Activated CD8-positive, alpha-beta T cell treated with anti-CD3 and anti-CD28 coated beads for 36 hours (primary cell): ENCODE measurements around the gene PXN. TPM values are rescaled to one million over a fixed set of nuclear protein-coding genes. Genes with fewer than 3 reads are reported as not detected.
"Not testable (repeated sequence)": the region's sequence is repeated elsewhere in the genome, so short reads cannot be mapped to it uniquely, and the experiment has no call there.

ENCODE experiments used
- ATAC-seq: fragments of 200-7000 bp; cut with Tn5 transposase; one replicate; pipeline ENCODE4 v1.10.0; 2021; ENCODE audit warnings: mild to moderate bottlenecking, moderate library complexity
- CTCF ChIA-PET: fragments of 350-600 bp; sonication (Branson Sonifier 250); formaldehyde crosslinking; loops from one replicate; lab custom pipeline; 2021; ENCODE audit warnings: antibody characterized with exemption; lab: Charles Lee
- POLR2A ChIA-PET: fragments of 350-600 bp; sonication (Branson Sonifier 250); formaldehyde crosslinking; loops from one replicate; lab custom pipeline; 2021; ENCODE audit warnings: antibody characterized with exemption; lab: Charles Lee
- DNase-seq: peaks from one replicate; pipeline ENCODE4 v3.0.0-alpha.2; 2020
- H3K27ac Mint-ChIP-seq: one replicate; pipeline ENCODE4 v1.8.0; 2021; ENCODE audit warnings: mild to moderate bottlenecking, mixed read lengths
- H3K27me3 Mint-ChIP-seq: one replicate; pipeline ENCODE4 v1.8.0; 2021; ENCODE audit warnings: mixed read lengths
- H3K36me3 Mint-ChIP-seq: one replicate; pipeline ENCODE4 v1.8.0; 2021; ENCODE audit warnings: low read depth, mixed read lengths
- H3K4me1 Mint-ChIP-seq: one replicate; pipeline ENCODE4 v1.8.0; 2021; ENCODE audit warnings: low read depth, mixed read lengths
- H3K4me3 Mint-ChIP-seq: one replicate; pipeline ENCODE4 v1.8.0; 2021; ENCODE audit warnings: mild to moderate bottlenecking, moderate library complexity, mixed read lengths
- H3K9me3 Mint-ChIP-seq: one replicate; pipeline ENCODE4 v1.8.0; 2021; ENCODE audit warnings: mixed read lengths
- intact Hi-C: fragments of 100-400 bp; cut with micrococcal nuclease; formaldehyde crosslinking; loops from one replicate; pipeline ENCODE4 v1.10.0; 2022
- total RNA-seq, 2 experiments: library from RNA; stranded (reverse); gene quantifications; one replicate each; pipeline ENCODE4 v1.2.3, GENCODE V29; 2021
- TF ChIP-seq, protein P1 (sequence below): fragments of 200-600 bp; IDR thresholded peaks from one replicate; pipeline ENCODE4 v1.8.0; 2022; ENCODE audit warnings: antibody characterized with exemption, mild to moderate bottlenecking

The PXN gene
- total RNA-seq, 2 experiments from 2014 or later: 40.2 to 45.3 TPM

DNA sequence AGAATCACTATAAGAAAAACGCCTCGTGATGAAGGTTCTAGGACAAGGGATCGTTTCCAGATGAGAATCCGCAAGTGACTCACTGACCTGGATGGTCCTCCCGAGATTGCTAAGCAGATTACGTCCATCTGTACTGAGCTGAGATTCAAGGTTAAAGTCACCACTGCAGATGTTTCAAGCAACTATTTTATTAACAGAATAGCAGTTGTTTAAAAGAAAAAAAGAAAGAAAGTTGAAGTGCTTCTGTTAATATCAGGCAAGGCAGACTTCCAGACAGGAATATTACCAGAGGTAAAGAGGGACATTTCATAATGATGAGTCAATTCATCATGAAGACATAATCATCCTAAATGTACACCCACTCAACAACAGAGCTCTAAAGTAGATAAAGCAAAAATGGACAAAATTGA is 17.9 kb downstream of the PXN start:
- intact Hi-C loops: no loop called here
- H3K27ac Mint-ChIP-seq: no peak overlapping the region
- ATAC-seq (no peak), DNase-seq (no peak)
- POLR2A ChIA-PET: interaction anchor here (0.9 to 11.7 kb wide), 8 partner anchors 10 to 44 kb away, joined by 3 to 136 read pairs (median 5); partner anchors contain the start of genes PXN, RNU4-1 and RNU4-2
- CTCF ChIA-PET: interaction anchor here (0.8 to 25.9 kb wide), 7 partner anchors 10 to 183 kb away, joined by 3 to 749 read pairs (median 5); partner anchors contain the start of genes PXN and SIRT4
- no peaks in the 10 kb centered on the region for H3K27me3 Mint-ChIP-seq
- no peak overlapping the region for H3K4me3 Mint-ChIP-seq
- peaks cover 5% of the 10 kb centered on the region for H3K36me3 Mint-ChIP-seq
- TF ChIP-seq, protein P1, sequence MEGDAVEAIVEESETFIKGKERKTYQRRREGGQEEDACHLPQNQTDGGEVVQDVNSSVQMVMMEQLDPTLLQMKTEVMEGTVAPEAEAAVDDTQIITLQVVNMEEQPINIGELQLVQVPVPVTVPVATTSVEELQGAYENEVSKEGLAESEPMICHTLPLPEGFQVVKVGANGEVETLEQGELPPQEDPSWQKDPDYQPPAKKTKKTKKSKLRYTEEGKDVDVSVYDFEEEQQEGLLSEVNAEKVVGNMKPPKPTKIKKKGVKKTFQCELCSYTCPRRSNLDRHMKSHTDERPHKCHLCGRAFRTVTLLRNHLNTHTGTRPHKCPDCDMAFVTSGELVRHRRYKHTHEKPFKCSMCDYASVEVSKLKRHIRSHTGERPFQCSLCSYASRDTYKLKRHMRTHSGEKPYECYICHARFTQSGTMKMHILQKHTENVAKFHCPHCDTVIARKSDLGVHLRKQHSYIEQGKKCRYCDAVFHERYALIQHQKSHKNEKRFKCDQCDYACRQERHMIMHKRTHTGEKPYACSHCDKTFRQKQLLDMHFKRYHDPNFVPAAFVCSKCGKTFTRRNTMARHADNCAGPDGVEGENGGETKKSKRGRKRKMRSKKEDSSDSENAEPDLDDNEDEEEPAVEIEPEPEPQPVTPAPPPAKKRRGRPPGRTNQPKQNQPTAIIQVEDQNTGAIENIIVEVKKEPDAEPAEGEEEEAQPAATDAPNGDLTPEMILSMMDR: no peak
- peaks cover 64% of the 10 kb centered on the region for H3K4me1 Mint-ChIP-seq
- no peaks in the 10 kb centered on the region for H3K9me3 Mint-ChIP-seq

GRCh38 chr12:120247183-120247582 is 18.3 kb downstream of the PXN start:
- intact Hi-C loops: no loop called here
- Mint-ChIP-seq H3K4me3 (no peak overlapping the region), H3K4me1 (peaks cover 62% of the 10 kb centered on the region)

GRCh38 chr12:120246705-120247104 is 18.8 kb downstream of the PXN start:
- H3K36me3 Mint-ChIP-seq, H3K27me3 Mint-ChIP-seq, DNase-seq, H3K9me3 Mint-ChIP-seq, H3K4me3 Mint-ChIP-seq, intact Hi-C loops, ATAC-seq, H3K27ac Mint-ChIP-seq: not testable (repeated sequence)
- ChIA-PET POLR2A (interaction anchor here (4.9 to 11.7 kb wide), 2 partner anchors 16 to 45 kb away, joined by 31 to 136 read pairs; partner anchors contain the start of genes RNU4-1 and RNU4-2), CTCF (interaction anchor here (1.6 to 25.9 kb wide), 3 partner anchors 9 to 184 kb away, joined by 4 to 749 read pairs (median 65); no protein-coding TSS in a partner anchor)
- H3K4me1 Mint-ChIP-seq: peaks cover 62% of the 10 kb centered on the region

More at GRCh38 chr12:120247183-120247582, 18.3 kb downstream of the PXN start:
- Mint-ChIP-seq H3K9me3 (no peaks in the 10 kb centered on the region), H3K27ac (no peak overlapping the region), H3K36me3 (peaks cover 5% of the 10 kb centered on the region), H3K27me3 (no peaks in the 10 kb centered on the region)
- no peak for DNase-seq
- TF ChIP-seq, protein P1: no peak
- ChIA-PET POLR2A (interaction anchor here (0.9 to 11.7 kb wide), 6 partner anchors 10 to 45 kb away, joined by 3 to 136 read pairs (median 4); partner anchors contain the start of genes PXN, RNU4-1 and RNU4-2), CTCF (interaction anchor here (0.8 to 25.9 kb wide), 6 partner anchors 10 to 183 kb away, joined by 3 to 749 read pairs (median 4); partner anchors contain the start of gene SIRT4)
- no peak for ATAC-seq

- TF ChIP-seq, protein P1: no peak
- no peak for DNase-seq
- H3K4me3 Mint-ChIP-seq: no peak overlapping the region
- peaks cover 56% of the 10 kb centered on the region for H3K4me1 Mint-ChIP-seq
- POLR2A ChIA-PET: interaction anchor here (0.7 to 2.3 kb wide), 3 partner anchors 34 to 49 kb away, joined by 3 to 18 read pairs (median 9); partner anchors contain the start of genes RNU4-1, RNU4-2 and RPLP0
- CTCF ChIA-PET: interaction anchor here (1.6 to 3.5 kb wide), 4 partner anchors 8 to 23 kb away, joined by 5 to 15 read pairs (median 10); partner anchors contain the start of gene PXN
- H3K36me3 Mint-ChIP-seq: peaks cover 3% of the 10 kb centered on the region
- no peak overlapping the region for H3K27ac Mint-ChIP-seq
- intact Hi-C loops: no loop called here
- no peaks in the 10 kb centered on the region for H3K9me3 Mint-ChIP-seq
- H3K27me3 Mint-ChIP-seq: no peaks in the 10 kb centered on the region
- ATAC-seq: no peak
Measured at GRCh38 chr12:120242971-120243699, 22.4 kb downstream of the PXN start.

GRCh38 chr12:120242275-120242799 is 23.2 kb downstream of the PXN start:
- Mint-ChIP-seq H3K4me3 (no peak overlapping the region), H3K27ac (no peak overlapping the region), H3K4me1 (peaks cover 57% of the 10 kb centered on the region), H3K27me3 (no peaks in the 10 kb centered on the region), H3K36me3 (no peaks in the 10 kb centered on the region), H3K9me3 (no peaks in the 10 kb centered on the region)
- ChIA-PET CTCF (interaction anchor here (1.9 to 3.5 kb wide), 3 partner anchors 14 to 24 kb away, joined by 6 to 15 read pairs (median 14); partner anchors contain the start of gene PXN), POLR2A (interaction anchor here (2.3 kb wide), 1 partner anchor 50 kb away, joined by 18 read pairs; the partner anchor contains the start of genes RNU4-1 and RNU4-2)
- ATAC-seq: no peak
- TF ChIP-seq, protein P1: no peak
- no peak for DNase-seq
- intact Hi-C loops: no loop called here
